HL-60/S4 (cell line): ENCODE data around the gene CRAMP1.
"Not testable (repeated sequence)": the region's sequence is repeated elsewhere in the genome, so short reads cannot be mapped to it uniquely, and the experiment has no call there.

Experiments used
- in situ Hi-C: fragments of 300-500 bp; cut with MboI; formaldehyde crosslinking; loops from 2 replicates; pipeline ENCODE4 v1.14.3; 2022; ENCODE audit warnings: low sequenced_read_pairs

Gene CRAMP1

GRCh38 chr16:1676661-1677060 lies 64.5 kb downstream of the CRAMP1 start:
- in situ Hi-C loops, result no loop called here

- in situ Hi-C loops, result no loop called here
Observed at GRCh38 chr16:1677339-1677738, 65.2 kb downstream of the CRAMP1 start.

DNA sequence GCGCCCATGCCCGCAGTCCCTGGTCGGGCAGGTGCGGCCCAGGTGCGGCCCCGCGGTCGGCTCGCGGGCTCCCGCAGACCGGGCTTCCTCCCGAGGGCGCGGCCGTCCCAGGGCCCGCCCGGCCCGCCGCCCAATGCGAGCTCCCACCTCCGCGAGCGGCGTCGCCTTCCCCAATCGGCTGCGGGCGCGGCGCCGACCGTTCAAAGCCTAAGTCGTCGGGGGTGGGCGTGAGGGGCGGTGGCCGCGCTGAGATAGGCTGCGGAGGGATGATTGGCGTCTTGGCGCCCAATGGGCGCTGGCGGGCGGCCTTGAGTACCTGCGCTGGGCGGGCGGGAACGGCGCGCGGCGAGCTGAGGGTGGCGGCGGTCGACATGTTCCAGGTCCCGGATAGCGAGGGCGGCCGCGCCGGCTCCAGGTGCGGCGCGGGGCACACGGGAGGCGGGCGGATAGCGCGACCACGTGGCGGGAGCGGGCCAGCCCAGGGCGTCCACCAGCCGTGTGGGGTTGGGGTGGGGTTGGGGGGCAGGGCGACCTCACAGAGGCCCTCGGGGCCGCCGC lies 65.9 kb downstream of the CRAMP1 start, which contains the start of gene JPT2:
Gene JPT2, plus strand, starts transcription at position 338 of the 558 bp plus-strand sequence. Its CDS starts 34 bp downstream, at position 372.
- in situ Hi-C loops, result no loop called here

GRCh38 chr16:1678500-1679098 lies 66.4 kb downstream of the CRAMP1 start:
- in situ Hi-C loops, result no loop called here

GRCh38 chr16:1680361-1680760 lies 68.2 kb downstream of the CRAMP1 start:
- in situ Hi-C loops, result no loop called here

GRCh38 chr16:1681032-1681431 lies 68.9 kb downstream of the CRAMP1 start:
- in situ Hi-C loops, result no loop called here

GRCh38 chr16:1687427-1688316 lies 75.5 kb downstream of the CRAMP1 start:
- in situ Hi-C loops, result no loop called here

DNA sequence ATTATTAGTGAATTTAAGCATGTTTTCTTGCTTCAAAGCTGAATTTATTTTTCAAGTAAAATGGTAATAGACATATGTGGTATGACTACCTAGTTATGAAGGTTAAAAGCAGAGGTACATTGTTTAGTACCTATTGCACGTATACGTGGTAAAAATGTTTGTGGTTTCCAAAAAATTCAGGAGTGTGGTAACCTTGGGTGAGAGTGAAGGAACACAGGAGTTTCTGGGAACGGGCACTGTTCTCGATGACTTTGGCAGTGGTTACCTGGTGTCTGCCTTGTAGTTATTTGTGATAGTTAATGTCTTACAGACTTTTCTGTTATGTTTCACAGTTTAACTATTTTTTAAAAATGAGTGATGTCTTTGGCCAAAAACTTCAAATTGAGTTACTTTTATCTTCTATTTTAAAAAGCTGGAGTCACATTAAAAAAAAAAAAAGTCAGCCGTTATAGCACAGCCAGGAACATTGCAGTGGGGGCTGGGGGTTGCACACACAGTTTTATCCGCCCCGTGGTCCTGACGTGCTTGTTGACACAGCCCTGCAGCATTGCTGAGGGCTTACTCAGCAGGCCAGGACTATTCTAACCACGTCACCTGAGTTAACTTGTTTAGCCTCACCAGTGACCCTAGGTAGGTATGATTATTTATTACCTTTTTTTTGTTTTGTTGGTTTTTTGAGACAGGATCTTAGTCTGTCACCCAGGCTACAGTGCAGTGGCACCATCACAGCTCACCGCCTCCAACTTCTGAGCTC lies 76.8 kb downstream of the CRAMP1 start:
- in situ Hi-C loops, result no loop called here

DNA sequence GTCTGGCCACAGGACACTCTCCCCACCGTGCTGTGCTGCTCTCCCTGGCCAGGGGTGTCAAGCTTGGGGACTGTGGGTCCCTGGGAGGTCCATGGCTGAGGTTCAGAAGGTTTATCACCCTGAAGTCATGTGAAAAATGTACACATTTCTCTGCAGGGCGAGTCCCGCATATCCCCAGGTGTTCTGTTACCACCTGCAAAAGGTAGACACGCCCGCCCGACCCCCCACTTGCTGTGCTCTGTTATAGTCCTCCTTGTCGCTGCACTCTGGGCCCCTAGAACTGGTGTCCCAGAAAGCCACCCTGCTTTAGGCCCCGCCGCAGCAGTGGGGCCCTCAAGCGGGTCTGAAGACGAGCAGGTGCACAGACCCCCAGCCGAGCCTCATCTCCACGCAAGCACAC lies 77.7 kb downstream of the CRAMP1 start:
- in situ Hi-C loops, result no loop called here

GRCh38 chr16:1690810-1691209 lies 78.7 kb downstream of the CRAMP1 start:
- in situ Hi-C loops, result no loop called here

- in situ Hi-C loops, result no loop called here
Observed at GRCh38 chr16:1691276-1691675, 79.1 kb downstream of the CRAMP1 start.

GRCh38 chr16:1691956-1692355 lies 79.8 kb downstream of the CRAMP1 start:
- in situ Hi-C loops, result no loop called here

DNA sequence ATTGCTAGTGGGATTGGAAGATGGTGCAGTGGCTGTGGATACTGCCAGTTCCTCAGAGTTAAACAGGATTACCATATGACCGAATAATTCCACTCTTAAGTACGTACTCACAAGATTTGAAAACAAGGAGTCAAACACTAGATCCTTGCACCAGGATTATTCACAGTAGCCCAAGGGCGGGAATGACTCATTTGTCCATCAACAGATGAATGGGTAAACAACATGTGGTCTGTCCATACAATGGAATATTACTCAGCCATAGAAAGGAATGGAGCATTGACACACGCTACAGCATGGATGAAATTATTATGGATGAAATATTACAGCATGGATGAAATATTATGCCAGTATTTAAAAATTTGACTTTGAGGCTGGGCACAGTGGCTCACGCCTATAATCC lies 84.7 kb downstream of the CRAMP1 start:
- in situ Hi-C loops, result no loop called here

DNA sequence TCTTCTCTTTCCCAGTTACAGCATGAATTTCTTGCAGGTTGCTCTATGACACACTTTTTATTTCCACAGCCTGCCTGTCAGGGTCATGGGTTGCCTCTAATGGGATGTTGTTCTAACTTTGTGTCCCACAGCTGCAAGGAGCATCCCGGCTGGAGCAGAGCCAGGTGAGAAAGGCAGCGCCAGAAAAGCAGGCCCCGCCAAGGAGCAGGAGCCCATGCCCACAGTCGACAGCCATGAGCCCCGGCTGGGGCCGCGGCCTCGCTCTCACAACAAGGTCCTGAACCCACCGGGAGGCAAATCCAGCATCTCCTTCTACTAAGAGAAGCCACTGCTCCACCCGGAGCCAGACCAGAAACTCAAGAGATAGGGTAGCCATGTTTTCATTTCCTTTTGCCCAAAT lies 86.5 kb downstream of the CRAMP1 start:
- in situ Hi-C loops, result no loop called here

- in situ Hi-C loops, result no loop called here
Observed at GRCh38 chr16:1700246-1700645, 88.1 kb downstream of the CRAMP1 start.

- in situ Hi-C loops, result no loop called here
Observed at GRCh38 chr16:1701216-1701878, 89.2 kb downstream of the CRAMP1 start.

DNA sequence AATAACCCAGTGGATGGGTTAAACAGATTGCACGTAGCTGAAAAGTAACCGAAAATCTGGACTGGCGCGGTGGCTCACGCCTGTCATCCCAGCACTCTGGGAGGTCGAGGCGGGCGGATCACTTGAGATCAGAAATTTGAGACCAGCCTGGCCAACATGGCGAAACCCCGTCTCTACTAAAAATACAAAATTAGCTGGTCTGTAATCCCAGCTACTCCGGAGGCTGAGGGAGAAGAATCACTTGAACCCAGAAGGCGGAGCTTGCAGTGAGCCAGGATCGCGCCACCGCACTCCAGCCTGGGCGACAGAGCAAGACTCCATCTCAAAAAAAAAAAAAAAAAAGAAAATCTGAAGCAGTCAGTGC lies 93.1 kb downstream of the CRAMP1 start:
- in situ Hi-C loops, result not testable (repeated sequence)

DNA sequence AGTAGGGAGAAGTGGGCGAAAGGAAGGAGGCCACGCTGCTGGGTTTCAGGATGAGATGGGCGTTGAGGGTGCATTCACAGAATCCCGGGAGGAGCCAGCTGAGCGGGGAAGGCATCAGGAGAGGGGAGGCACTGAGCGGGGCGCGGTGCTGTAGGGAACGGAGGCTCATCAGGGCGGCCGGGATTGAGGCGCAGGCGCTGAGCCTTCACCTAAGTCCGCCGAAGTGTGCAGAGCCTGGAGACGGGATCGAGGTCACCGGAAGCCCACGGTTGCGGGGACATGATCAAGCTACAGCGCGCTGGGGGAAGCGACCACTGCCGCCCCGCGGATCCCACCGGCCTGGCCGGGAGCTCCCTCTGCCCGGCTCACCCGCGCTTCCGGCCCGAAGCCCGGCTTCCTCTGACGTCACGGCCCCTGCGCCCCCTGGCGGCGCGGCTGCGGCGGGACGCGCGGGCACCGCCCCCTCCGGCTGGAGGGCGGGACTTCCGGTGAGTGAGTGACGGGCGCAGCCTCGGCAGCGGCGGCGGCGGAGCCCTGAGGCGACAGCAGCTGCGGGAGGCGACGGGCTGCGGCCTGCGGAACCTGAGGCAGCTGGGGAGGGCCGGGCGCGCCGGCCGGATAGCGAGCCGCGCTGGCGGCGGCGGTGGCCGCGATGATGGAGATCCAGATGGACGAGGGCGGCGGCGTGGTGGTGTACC lies 93.7 kb downstream of the CRAMP1 start, which contains the start of gene MAPK8IP3:
Gene MAPK8IP3, plus strand, starts transcription at position 508 of the 698 bp plus-strand sequence. Its CDS starts 145 bp downstream, at position 653.
- in situ Hi-C loops, result no loop called here

DNA sequence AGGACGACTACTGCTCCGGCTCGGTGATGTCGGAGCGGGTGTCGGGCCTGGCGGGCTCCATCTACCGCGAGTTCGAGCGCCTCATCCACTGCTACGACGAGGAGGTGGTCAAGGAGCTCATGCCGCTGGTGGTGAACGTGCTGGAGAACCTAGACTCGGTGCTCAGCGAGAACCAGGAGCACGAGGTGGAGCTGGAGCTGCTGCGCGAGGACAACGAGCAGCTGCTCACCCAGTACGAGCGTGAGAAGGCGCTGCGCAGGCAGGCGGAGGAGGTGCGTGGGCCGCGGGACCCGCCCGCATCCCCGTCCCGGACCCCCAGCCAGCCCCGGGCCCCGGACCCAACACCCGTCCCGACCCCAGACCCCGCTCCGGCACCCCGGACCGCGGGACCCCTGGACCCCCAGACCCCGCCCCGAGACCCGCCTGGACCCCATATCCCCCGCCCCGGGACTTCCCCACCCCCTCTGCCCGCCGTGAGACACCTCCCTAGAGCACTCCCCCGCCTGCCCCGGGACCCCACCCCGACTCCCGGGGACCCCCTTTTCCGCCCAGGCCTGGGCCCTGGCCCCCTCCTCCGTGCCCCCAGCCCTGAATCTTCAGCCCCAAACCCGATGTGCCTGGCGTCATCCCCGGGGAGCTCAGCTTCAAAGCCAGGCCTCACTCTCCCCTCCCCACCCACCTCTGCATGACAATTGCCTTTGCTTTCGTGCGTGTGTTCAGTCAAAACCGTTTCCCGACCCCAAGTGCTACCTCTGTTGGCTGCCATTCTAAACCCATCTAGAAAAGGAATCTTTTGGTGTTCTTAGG lies 94.4 kb downstream of the CRAMP1 start:
- in situ Hi-C loops, result no loop called here
